Caco-2 (cell line): ENCODE measurements around the gene PLIN5. TPM values are rescaled to one million over a fixed set of nuclear protein-coding genes. Genes with fewer than 3 reads are reported as not detected.

ENCODE experiments used
- BruUV-seq: library from RNA; stranded (reverse); fragments of 400-500 nt; replicated peaks from 2 replicates; lab custom pipeline; 2021; lab: Mats Ljungman, UMichigan
- CTCF ChIA-PET: fragments of 300-600 bp; sonication (Branson Sonifier 250); formaldehyde crosslinking; loops from one replicate; lab custom pipeline; 2022; ENCODE audit warnings: antibody characterized with exemption; lab: Charles Lee
- POLR2A ChIA-PET: fragments of 300-600 bp; sonication (Branson Sonifier 250); formaldehyde crosslinking; loops from one replicate; lab custom pipeline; 2022; ENCODE audit warnings: antibody characterized with exemption; lab: Charles Lee
- DNase-seq, 2 experiments: peaks; one replicate each; pipeline versions ENCODE4 v3.0.0 to v3.0.0-alpha.2; 2020 to 2022
- H3K27me3 ChIP-seq: replicated peaks from 2 replicates; pipeline ENCODE4 v1.6.0; 2011; ENCODE audit warnings: low read length; ENCODE audit not compliant: control insufficient read depth, insufficient read depth
- H3K36me3 ChIP-seq: 2 replicates; pipeline ENCODE4 v1.5.1; 2011; ENCODE audit warnings: low read length; ENCODE audit not compliant: control insufficient read depth, insufficient read depth
- H3K4me1 ChIP-seq: fragments of 250-450 bp; sonication (Bioruptor Pico); 2 replicates; pipeline ENCODE4 v1.5.1; 2020; ENCODE audit warnings: mild to moderate bottlenecking
- H3K4me3 ChIP-seq: 2 replicates; pipeline ENCODE4 v1.5.1; 2011; ENCODE audit warnings: low read depth, mild to moderate bottlenecking, control low read depth, low read length
- H3K9me3 ChIP-seq: fragments of 250-450 bp; sonication (Bioruptor Pico); 2 replicates; pipeline ENCODE4 v1.5.1; 2020; ENCODE audit warnings: mild to moderate bottlenecking, moderate library complexity
- H3K27ac Mint-ChIP-seq: one replicate; pipeline ENCODE4 v1.8.0; 2022; ENCODE audit warnings: mixed read lengths; ENCODE audit not compliant: unreplicated experiment
- H3K27me3 Mint-ChIP-seq: one replicate; pipeline ENCODE4 v1.8.0; 2022; ENCODE audit warnings: mixed read lengths; ENCODE audit not compliant: insufficient read depth, unreplicated experiment
- H3K36me3 Mint-ChIP-seq: one replicate; pipeline ENCODE4 v1.8.0; 2022; ENCODE audit warnings: mild to moderate bottlenecking, mixed read lengths; ENCODE audit not compliant: insufficient read depth, unreplicated experiment
- H3K4me1 Mint-ChIP-seq: one replicate; pipeline ENCODE4 v1.8.0; 2022; ENCODE audit warnings: low read depth, mixed read lengths; ENCODE audit not compliant: unreplicated experiment
- H3K4me3 Mint-ChIP-seq: one replicate; pipeline ENCODE4 v1.8.0; 2022; ENCODE audit warnings: mild to moderate bottlenecking, moderate library complexity, mixed read lengths; ENCODE audit not compliant: unreplicated experiment
- H3K9me3 Mint-ChIP-seq: one replicate; pipeline ENCODE4 v1.8.0; 2022; ENCODE audit warnings: mixed read lengths; ENCODE audit not compliant: unreplicated experiment
- CTCF ChIP-seq, 2 experiments: fragments of 200-600 bp in 1 of 2; IDR thresholded peaks; 1 replicate in 1 of 2; 2 replicates in 1 of 2; pipeline versions ENCODE4 v1.5.1 to v1.8.0; 2011 to 2022; ENCODE audit warnings: antibody characterized with exemption in 1 of 2, control low read depth in 1 of 2, inconsistent platforms in 1 of 2, low read depth in 1 of 2, low read length in 1 of 2, mild to moderate bottlenecking in 1 of 2, moderate library complexity in 1 of 2; ENCODE audit not compliant: insufficient read depth in 1 of 2, severe bottlenecking in 1 of 2, unreplicated experiment in 1 of 2
- intact Hi-C: fragments of 100-400 bp; cut with micrococcal nuclease; formaldehyde crosslinking; loops from one replicate; pipeline ENCODE4 v1.10.0; 2022; ENCODE audit not compliant: unreplicated experiment
- total RNA-seq: library from RNA; stranded (reverse); gene quantifications from 2 replicates; pipeline ENCODE4 v1.2.3, GENCODE V29; 2022

Gene PLIN5
- total RNA-seq, 1 experiment from 2014 or later = 0.73 TPM

- H3K4me3 ChIP-seq = no peak within 1 kb of the TSS
- intact Hi-C loops = no loop called here
- CTCF ChIA-PET = no interaction called here
- H3K36me3 ChIP-seq = no peaks in the 10 kb centered on the region
- H3K27ac Mint-ChIP-seq = no peak within 1 kb of the TSS
- H3K27me3 ChIP-seq = no peaks in the 10 kb centered on the region
- no peaks in the 10 kb centered on the region for H3K27me3 Mint-ChIP-seq
- no peak for TF ChIP-seq CTCF (IDR thresholded peaks at IDR 0.05; ENCODE audit: insufficient read depth in 1 of 2, low read depth in 1 of 2, low read length in 1 of 2, severe bottlenecking in 1 of 2, unreplicated experiment in 1 of 2)
- no peaks in the 10 kb centered on the region for H3K9me3 Mint-ChIP-seq
- H3K36me3 Mint-ChIP-seq = peaks cover 5% of the 10 kb centered on the region
- H3K4me1 ChIP-seq = peaks cover 11% of the 10 kb centered on the region; the same call in 1 of the 2 replicates
- POLR2A ChIA-PET = no interaction called here
- no peaks in the 10 kb centered on the region for H3K9me3 ChIP-seq
- H3K4me1 Mint-ChIP-seq = peaks cover 7% of the 10 kb centered on the region
- no peak for DNase-seq
- H3K4me3 Mint-ChIP-seq = no peak within 1 kb of the TSS
- BruUV-seq = no TSS peak
Measured at GRCh38 chr19:4559569-4559968, 24.5 kb upstream of the PLIN5 start, which contains the start of gene SEMA6B. Gene SEMA6B, minus strand, starts transcription at chr19:4559684. Its CDS starts 1,227 bp downstream, at chr19:4558457.

- Histone ChIP-seq H3K36me3 (no peaks in the 10 kb centered on the region), H3K4me1 (peaks cover 11% of the 10 kb centered on the region; the same call in 1 of the 2 replicates), H3K27me3 (no peaks in the 10 kb centered on the region), H3K4me3 (no peak overlapping the region), H3K9me3 (no peaks in the 10 kb centered on the region)
- peak; percentile 56 to 70 for DNase-seq
- intact Hi-C loops = loop anchor here (2.0 kb wide), 1 partner anchor 79 kb away; no protein-coding TSS in a partner anchor
- ChIA-PET CTCF (no interaction called here), POLR2A (no interaction called here)
- BruUV-seq = no TSS peak
- peaks cover 5% of the 10 kb centered on the region for H3K36me3 Mint-ChIP-seq
- peaks cover 3% of the 10 kb centered on the region for H3K9me3 Mint-ChIP-seq
- no peak overlapping the region for H3K27ac Mint-ChIP-seq
- peak overlapping the region; percentile 62 for H3K4me3 Mint-ChIP-seq
- TF ChIP-seq CTCF (IDR thresholded peaks at IDR 0.05; ENCODE audit: insufficient read depth in 1 of 2, low read depth in 1 of 2, low read length in 1 of 2, severe bottlenecking in 1 of 2, unreplicated experiment in 1 of 2) = peak; percentile 92 to 96
- H3K27me3 Mint-ChIP-seq = peaks cover 4% of the 10 kb centered on the region
- peaks cover 7% of the 10 kb centered on the region for H3K4me1 Mint-ChIP-seq
Measured at GRCh38 chr19:4557971-4558941, 23.2 kb upstream of the PLIN5 start.

GRCh38 chr19:4557144-4557970 lies 22.3 kb upstream of the PLIN5 start:
- Histone ChIP-seq H3K4me1 (peaks cover 11% of the 10 kb centered on the region; the same call in 1 of the 2 replicates), H3K9me3 (no peaks in the 10 kb centered on the region), H3K27me3 (no peaks in the 10 kb centered on the region), H3K36me3 (no peaks in the 10 kb centered on the region), H3K4me3 (no peak overlapping the region)
- DNase-seq = peak; percentile 61 to 72
- POLR2A ChIA-PET = no interaction called here
- H3K36me3 Mint-ChIP-seq = peaks cover 5% of the 10 kb centered on the region
- TF ChIP-seq CTCF (IDR thresholded peaks at IDR 0.05; ENCODE audit: insufficient read depth in 1 of 2, low read depth in 1 of 2, low read length in 1 of 2, severe bottlenecking in 1 of 2, unreplicated experiment in 1 of 2) = peak; percentile 30 to 67
- BruUV-seq = no TSS peak
- peaks cover 4% of the 10 kb centered on the region for H3K27me3 Mint-ChIP-seq
- peak overlapping the region; percentile 33 for H3K27ac Mint-ChIP-seq
- H3K9me3 Mint-ChIP-seq = peaks cover 11% of the 10 kb centered on the region
- H3K4me3 Mint-ChIP-seq = peak overlapping the region; percentile 62
- intact Hi-C loops = loop anchor here (2.0 kb wide), 1 partner anchor 79 kb away; no protein-coding TSS in a partner anchor
- H3K4me1 Mint-ChIP-seq = peaks cover 7% of the 10 kb centered on the region
- CTCF ChIA-PET = no interaction called here
